Measurements from ENCODE around the gene CCDC89.
A peak's percentile ranks its signal among the peaks of the same experiment; 100 is the strongest.

CCDC89 gene

DNA sequence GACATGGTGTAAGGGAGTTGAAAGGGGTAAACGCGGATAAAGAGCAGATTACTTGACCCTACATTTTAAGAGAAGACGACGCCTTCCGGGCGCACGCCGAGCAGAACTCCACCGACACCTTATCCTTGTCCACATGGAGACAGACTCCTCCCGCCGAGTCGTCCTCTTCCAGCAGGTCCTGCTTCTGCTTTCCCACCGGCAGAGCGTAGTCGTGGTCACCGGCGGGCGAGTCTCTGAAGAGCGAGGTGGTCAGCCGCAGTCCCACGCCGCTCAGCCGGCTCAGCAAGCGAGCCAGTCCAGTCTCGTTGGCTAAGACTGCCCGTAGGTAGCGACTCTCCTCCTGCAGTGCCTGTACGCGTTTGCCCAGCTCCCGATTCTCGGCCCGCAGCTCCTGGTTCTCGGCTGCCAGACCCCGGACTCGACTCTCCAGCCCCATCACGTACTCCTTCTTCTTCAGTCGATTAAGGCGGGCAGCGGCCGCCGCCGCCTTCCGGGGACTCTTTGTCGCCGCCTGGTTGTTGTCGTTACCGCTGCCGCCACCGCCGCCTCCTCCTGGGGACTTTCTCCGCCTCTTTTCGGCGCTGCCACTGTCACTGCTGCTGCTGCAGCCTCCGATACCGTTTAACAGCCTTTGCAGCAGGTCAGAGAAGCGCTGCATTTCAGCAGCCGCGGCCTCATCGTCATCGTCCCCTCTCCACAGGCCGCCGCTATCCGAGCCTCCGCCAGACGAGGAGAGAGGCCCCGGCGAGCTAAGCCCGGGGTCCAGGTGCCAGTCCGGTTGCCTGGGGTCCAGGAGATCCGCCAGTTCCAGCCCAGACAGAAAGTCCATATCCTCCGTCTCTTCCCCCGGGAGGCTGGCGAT, 22.0 kb downstream of the CCDC89 start (continued):
- TF ChIP-seq, protein P1, sequence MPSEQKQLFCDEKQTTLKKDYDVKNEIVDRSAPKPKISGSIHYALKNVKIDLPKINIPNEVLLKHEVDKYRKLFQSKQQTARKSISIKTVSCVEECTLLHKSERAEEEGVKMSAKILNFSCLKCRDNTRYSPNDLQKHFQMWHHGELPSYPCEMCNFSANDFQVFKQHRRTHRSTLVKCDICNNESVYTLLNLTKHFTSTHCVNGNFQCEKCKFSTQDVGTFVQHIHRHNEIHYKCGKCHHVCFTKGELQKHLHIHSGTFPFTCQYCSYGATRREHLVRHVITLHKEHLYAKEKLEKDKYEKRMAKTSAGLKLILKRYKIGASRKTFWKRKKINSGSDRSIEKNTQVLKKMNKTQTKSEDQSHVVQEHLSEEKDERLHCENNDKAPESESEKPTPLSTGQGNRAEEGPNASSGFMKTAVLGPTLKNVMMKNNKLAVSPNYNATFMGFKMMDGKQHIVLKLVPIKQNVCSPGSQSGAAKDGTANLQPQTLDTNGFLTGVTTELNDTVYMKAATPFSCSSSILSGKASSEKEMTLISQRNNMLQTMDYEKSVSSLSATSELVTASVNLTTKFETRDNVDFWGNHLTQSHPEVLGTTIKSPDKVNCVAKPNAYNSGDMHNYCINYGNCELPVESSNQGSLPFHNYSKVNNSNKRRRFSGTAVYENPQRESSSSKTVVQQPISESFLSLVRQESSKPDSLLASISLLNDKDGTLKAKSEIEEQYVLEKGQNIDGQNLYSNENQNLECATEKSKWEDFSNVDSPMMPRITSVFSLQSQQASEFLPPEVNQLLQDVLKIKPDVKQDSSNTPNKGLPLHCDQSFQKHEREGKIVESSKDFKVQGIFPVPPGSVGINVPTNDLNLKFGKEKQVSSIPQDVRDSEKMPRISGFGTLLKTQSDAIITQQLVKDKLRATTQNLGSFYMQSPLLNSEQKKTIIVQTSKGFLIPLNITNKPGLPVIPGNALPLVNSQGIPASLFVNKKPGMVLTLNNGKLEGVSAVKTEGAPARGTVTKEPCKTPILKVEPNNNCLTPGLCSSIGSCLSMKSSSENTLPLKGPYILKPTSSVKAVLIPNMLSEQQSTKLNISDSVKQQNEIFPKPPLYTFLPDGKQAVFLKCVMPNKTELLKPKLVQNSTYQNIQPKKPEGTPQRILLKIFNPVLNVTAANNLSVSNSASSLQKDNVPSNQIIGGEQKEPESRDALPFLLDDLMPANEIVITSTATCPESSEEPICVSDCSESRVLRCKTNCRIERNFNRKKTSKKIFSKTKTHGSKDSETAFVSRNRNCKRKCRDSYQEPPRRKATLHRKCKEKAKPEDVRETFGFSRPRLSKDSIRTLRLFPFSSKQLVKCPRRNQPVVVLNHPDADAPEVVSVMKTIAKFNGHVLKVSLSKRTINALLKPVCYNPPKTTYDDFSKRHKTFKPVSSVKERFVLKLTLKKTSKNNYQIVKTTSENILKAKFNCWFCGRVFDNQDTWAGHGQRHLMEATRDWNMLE (tag by site-specific recombination; conservative IDR thresholded peaks at IDR 0.05; ENCODE audit: low read depth): no peak
- TF ChIP-seq ZNF112 (tag by site-specific recombination; IDR thresholded peaks at IDR 0.05) (no peak), ZNF560 (tag by site-specific recombination; IDR thresholded peaks at IDR 0.05; ENCODE audit: borderline replicate concordance) (no peak), ZFP41 (tag by site-specific recombination; IDR thresholded peaks at IDR 0.05; ENCODE audit: borderline replicate concordance) (no peak), ZNF571 (tag by site-specific recombination; IDR thresholded peaks at IDR 0.05) (no peak), ZNF133 (tag by site-specific recombination; IDR thresholded peaks at IDR 0.05) (no peak), ZBTB20 (tag by site-specific recombination; IDR thresholded peaks at IDR 0.05) (no peak), ZBTB17 (tag by site-specific recombination; IDR thresholded peaks at IDR 0.05) (peak; percentile 86), ZNF521 (tag by site-specific recombination; IDR thresholded peaks at IDR 0.05) (no peak), SP2 (tag by site-specific recombination; IDR thresholded peaks at IDR 0.05) (peak; percentile 57), ZNF555 (tag by site-specific recombination; conservative IDR thresholded peaks at IDR 0.05) (no peak), ZNF433 (tag by site-specific recombination; IDR thresholded peaks at IDR 0.05; ENCODE audit: low read depth) (no peak), ZNF416 (tag by site-specific recombination; IDR thresholded peaks at IDR 0.05) (no peak), ZNF660 (tag by site-specific recombination; IDR thresholded peaks at IDR 0.05) (no peak), ZFP37 (tag by site-specific recombination; IDR thresholded peaks at IDR 0.05) (0 out of 2 replicates have a peak, but pooled peaks have one; percentile 29), PRDM1 (tag by site-specific recombination; IDR thresholded peaks at IDR 0.05) (peak; percentile 75), ZNF837 (tag by site-specific recombination; IDR thresholded peaks at IDR 0.05) (no peak), ZNF335 (tag by site-specific recombination; conservative IDR thresholded peaks at IDR 0.05) (peak; percentile 90), KLF16 (tag by site-specific recombination; IDR thresholded peaks at IDR 0.05) (peak; percentile 23; the same call in 1 of the 2 replicates), ZNF777 (tag by site-specific recombination; IDR thresholded peaks at IDR 0.05; ENCODE audit: borderline replicate concordance) (no peak), ZNF747 (tag by site-specific recombination; IDR thresholded peaks at IDR 0.05) (no peak)
- TF ChIP-seq, protein P2, sequence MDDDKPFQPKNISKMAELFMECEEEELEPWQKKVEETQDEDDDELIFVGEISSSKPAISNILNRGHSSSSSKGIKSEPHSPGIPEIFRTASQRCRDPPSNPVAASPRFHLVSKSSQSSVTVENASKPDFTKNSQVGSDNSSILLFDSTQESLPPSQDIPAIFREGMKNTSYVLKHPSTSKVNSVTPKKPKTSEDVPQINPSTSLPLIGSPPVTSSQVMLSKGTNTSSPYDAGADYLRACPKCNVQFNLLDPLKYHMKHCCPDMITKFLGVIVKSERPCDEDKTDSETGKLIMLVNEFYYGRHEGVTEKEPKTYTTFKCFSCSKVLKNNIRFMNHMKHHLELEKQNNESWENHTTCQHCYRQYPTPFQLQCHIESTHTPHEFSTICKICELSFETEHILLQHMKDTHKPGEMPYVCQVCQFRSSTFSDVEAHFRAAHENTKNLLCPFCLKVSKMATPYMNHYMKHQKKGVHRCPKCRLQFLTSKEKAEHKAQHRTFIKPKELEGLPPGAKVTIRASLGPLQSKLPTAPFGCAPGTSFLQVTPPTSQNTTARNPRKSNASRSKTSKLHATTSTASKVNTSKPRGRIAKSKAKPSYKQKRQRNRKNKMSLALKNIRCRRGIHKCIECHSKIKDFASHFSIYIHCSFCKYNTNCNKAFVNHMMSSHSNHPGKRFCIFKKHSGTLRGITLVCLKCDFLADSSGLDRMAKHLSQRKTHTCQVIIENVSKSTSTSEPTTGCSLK (tag by site-specific recombination; IDR thresholded peaks at IDR 0.05): no peak
- TF ChIP-seq, protein P3, sequence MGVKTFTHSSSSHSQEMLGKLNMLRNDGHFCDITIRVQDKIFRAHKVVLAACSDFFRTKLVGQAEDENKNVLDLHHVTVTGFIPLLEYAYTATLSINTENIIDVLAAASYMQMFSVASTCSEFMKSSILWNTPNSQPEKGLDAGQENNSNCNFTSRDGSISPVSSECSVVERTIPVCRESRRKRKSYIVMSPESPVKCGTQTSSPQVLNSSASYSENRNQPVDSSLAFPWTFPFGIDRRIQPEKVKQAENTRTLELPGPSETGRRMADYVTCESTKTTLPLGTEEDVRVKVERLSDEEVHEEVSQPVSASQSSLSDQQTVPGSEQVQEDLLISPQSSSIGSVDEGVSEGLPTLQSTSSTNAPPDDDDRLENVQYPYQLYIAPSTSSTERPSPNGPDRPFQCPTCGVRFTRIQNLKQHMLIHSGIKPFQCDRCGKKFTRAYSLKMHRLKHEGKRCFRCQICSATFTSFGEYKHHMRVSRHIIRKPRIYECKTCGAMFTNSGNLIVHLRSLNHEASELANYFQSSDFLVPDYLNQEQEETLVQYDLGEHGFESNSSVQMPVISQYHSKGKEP (tag by site-specific recombination; IDR thresholded peaks at IDR 0.05): 0 out of 2 replicates have a peak, but pooled peaks have one; percentile 44
- TF ChIP-seq, protein P4, sequence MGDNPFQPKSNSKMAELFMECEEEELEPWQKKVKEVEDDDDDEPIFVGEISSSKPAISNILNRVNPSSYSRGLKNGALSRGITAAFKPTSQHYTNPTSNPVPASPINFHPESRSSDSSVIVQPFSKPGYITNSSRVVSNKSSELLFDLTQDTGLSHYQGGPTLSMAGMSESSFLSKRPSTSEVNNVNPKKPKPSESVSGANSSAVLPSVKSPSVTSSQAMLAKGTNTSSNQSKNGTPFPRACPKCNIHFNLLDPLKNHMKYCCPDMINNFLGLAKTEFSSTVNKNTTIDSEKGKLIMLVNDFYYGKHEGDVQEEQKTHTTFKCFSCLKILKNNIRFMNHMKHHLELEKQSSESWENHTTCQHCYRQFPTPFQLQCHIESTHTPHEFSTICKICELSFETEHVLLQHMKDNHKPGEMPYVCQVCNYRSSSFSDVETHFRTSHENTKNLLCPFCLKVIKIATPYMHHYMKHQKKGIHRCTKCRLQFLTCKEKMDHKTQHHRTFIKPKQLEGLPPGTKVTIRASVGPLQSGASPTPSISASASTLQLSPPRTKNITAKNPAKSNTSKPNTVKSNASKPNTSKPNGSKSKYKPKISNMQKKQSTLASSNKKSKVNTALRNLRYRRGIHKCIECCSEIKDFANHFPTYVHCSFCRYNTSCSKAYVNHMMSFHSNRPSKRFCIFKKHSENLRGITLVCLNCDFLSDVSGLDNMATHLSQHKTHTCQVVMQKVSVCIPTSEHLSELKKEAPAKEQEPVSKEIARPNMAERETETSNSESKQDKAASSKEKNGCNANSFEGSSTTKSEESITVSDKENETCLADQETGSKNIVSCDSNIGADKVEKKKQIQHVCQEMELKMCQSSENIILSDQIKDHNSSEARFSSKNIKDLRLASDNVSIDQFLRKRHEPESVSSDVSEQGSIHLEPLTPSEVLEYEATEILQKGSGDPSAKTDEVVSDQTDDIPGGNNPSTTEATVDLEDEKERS (tag by site-specific recombination; IDR thresholded peaks at IDR 0.05): no peak
